ENCODE measurements around the gene CALM3. TPM values are rescaled to one million over a fixed set of nuclear protein-coding genes. Genes with fewer than 3 reads are reported as not detected.

CALM3 gene
- total RNA-seq, 1 experiment from 2014 or later = 103 TPM

DNA sequence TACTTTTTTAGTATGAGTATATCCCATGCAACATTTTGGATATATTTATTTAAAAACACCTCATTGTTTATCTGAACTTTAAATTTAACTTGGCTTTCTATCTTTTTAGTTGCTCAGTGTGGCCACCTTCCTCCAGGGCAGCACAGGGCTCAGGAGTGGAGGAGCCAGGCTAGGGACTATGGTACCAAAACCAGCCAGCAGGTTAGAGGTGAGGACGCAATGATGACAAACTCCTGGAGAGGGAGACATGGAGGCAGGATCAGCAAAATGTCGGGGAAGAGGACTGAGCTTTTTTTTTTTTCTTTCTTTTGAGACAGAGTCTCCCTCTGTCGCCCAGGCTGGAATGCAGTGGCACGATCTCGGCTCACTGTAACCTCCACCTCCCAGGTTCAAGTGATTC, 29.6 kb upstream of the CALM3 start:
- H3K27me3 ChIP-seq (ENCODE audit: low read length) = no peaks in the 10 kb centered on the region
- no peaks in the 10 kb centered on the region for H3K79me2 ChIP-seq (ENCODE audit: low read length)
- no peaks in the 10 kb centered on the region; the same call in 1 of the 2 replicates for H3K4me1 ChIP-seq (ENCODE audit: low read length)
- H3K4me3 ChIP-seq (ENCODE audit: low read length) = no peak overlapping the region
- no peaks in the 10 kb centered on the region for H3K9me2 ChIP-seq (replicated peaks; ENCODE audit: insufficient read depth, low read length)
- DNase-seq = peak; percentile 49
- no peak overlapping the region for H3K27ac ChIP-seq (ENCODE audit: low read length)
- no peaks in the 10 kb centered on the region for H3K36me3 ChIP-seq (ENCODE audit: insufficient read depth, low read length)
- no peak overlapping the region for H2AFZ ChIP-seq (ENCODE audit: low read length)
- H3K9ac ChIP-seq (ENCODE audit: low read length) = no peak overlapping the region
- H3K4me2 ChIP-seq (ENCODE audit: low read depth, low read length, poor library complexity, severe bottlenecking) = no peak overlapping the region
- no peaks in the 10 kb centered on the region for H3K9me3 ChIP-seq (ENCODE audit: low read length)
- H4K20me1 ChIP-seq (ENCODE audit: insufficient read depth, low read depth, low read length) = no peaks in the 10 kb centered on the region

DNA sequence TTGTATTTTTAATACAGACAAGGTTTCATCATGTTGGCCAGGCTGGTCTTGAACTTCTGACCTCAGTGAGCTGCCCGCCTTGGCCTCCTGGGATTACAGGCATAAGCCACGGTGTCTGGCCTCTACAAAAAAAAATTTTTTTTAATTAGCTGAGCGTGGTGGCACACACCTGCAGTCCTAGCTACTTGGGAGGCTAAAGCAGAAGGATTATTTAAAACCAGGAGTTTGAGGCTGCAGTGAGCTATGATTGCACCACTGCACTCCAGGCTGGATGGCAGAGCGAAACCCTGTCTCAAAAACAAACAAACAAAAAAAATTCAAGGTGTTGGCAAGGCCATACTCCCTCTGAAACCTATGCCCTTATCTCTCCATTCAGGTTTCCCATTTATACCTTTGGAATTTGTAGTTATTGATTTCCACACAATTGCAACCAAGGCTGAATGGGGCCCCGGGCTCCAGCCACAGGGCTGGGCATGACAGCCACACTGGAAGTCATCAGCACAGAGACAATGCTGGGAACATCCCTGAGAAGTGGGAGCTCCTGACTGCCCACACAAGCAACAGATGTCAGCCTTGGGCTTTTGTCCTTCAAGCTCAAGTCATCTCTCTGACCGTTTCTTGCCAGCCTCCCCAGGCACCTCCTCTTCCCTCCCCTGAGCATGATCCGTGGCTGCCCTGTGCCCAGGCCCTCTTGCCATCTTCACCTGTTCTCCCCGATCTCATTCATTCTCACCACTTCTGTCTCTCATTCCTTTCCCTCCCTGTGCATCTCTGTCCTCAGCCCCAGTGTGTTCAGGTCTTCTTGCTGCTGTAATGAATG, 27.2 kb upstream of the CALM3 start:
- Histone ChIP-seq H3K9me2 (replicated peaks; ENCODE audit: insufficient read depth, low read length) (no peaks in the 10 kb centered on the region), H3K36me3 (ENCODE audit: insufficient read depth, low read length) (no peaks in the 10 kb centered on the region), H4K20me1 (ENCODE audit: insufficient read depth, low read depth, low read length) (no peaks in the 10 kb centered on the region), H3K27me3 (ENCODE audit: low read length) (no peaks in the 10 kb centered on the region), H2AFZ (ENCODE audit: low read length) (no peak overlapping the region), H3K79me2 (ENCODE audit: low read length) (no peaks in the 10 kb centered on the region), H3K27ac (ENCODE audit: low read length) (no peak overlapping the region), H3K9me3 (ENCODE audit: low read length) (no peaks in the 10 kb centered on the region), H3K4me1 (ENCODE audit: low read length) (no peaks in the 10 kb centered on the region; the same call in 1 of the 2 replicates), H3K4me3 (ENCODE audit: low read length) (no peak overlapping the region), H3K4me2 (ENCODE audit: low read depth, low read length, poor library complexity, severe bottlenecking) (no peak overlapping the region), H3K9ac (ENCODE audit: low read length) (no peak overlapping the region)
- DNase-seq = no peak

DNA sequence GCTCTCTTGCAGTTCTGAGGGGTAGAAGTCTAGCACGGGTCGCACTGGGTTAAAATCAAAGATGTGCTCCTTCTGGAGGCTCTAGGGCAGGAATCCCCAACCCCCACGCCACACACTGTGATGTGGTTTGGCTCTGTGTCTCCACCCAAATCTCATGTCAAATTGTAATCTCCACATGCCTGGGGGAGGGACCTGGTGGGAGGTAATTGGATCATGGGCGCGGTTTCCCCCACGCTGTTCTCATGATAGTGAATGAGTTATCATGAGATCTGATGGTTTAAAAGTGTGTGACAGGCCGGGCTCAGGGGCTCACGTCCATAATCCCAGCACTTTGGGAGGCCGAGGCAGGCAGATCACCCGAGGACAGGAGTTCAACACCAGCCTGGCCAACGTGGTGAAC, 26.6 kb upstream of the CALM3 start:
- Histone ChIP-seq H3K4me1 (ENCODE audit: low read length) (no peaks in the 10 kb centered on the region; the same call in 1 of the 2 replicates), H3K36me3 (ENCODE audit: insufficient read depth, low read length) (no peaks in the 10 kb centered on the region), H3K9ac (ENCODE audit: low read length) (no peak overlapping the region), H3K79me2 (ENCODE audit: low read length) (no peaks in the 10 kb centered on the region), H3K4me3 (ENCODE audit: low read length) (no peak overlapping the region), H2AFZ (ENCODE audit: low read length) (no peak overlapping the region), H3K27ac (ENCODE audit: low read length) (no peak overlapping the region), H3K4me2 (ENCODE audit: low read depth, low read length, poor library complexity, severe bottlenecking) (no peak overlapping the region), H3K27me3 (ENCODE audit: low read length) (no peaks in the 10 kb centered on the region), H3K9me2 (replicated peaks; ENCODE audit: insufficient read depth, low read length) (no peaks in the 10 kb centered on the region), H3K9me3 (ENCODE audit: low read length) (no peaks in the 10 kb centered on the region), H4K20me1 (ENCODE audit: insufficient read depth, low read depth, low read length) (no peaks in the 10 kb centered on the region)
- DNase-seq = no peak

DNA sequence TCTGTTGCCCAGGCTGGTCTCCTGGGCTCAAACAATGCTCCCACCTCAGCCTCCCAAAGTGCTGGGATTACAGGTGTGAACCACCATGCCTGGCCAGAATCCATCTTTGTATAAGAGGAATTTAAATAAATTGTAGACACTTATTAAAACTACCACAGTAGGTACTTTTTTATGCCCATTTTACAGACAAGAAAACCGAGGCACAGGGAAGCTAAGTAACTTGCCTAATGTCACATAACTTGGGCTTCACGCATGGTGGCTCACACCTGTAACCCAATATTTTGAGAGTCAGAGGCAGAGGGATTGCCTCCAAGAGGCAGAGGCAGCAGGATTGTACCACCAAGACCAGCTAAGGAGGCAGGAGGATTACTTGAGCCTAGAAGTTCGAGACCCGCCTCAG, 22.7 kb upstream of the CALM3 start:
- Histone ChIP-seq H3K9ac (ENCODE audit: low read length) (no peak overlapping the region), H3K4me3 (ENCODE audit: low read length) (no peak overlapping the region), H3K4me2 (ENCODE audit: low read depth, low read length, poor library complexity, severe bottlenecking) (no peak overlapping the region), H4K20me1 (ENCODE audit: insufficient read depth, low read depth, low read length) (no peaks in the 10 kb centered on the region), H3K4me1 (ENCODE audit: low read length) (no peaks in the 10 kb centered on the region; the same call in 1 of the 2 replicates), H3K9me3 (ENCODE audit: low read length) (no peaks in the 10 kb centered on the region), H3K27ac (ENCODE audit: low read length) (no peak overlapping the region), H3K36me3 (ENCODE audit: insufficient read depth, low read length) (no peaks in the 10 kb centered on the region), H3K79me2 (ENCODE audit: low read length) (no peaks in the 10 kb centered on the region), H3K9me2 (replicated peaks; ENCODE audit: insufficient read depth, low read length) (no peaks in the 10 kb centered on the region), H3K27me3 (ENCODE audit: low read length) (no peaks in the 10 kb centered on the region), H2AFZ (ENCODE audit: low read length) (no peak overlapping the region)
- DNase-seq = no peak

DNA sequence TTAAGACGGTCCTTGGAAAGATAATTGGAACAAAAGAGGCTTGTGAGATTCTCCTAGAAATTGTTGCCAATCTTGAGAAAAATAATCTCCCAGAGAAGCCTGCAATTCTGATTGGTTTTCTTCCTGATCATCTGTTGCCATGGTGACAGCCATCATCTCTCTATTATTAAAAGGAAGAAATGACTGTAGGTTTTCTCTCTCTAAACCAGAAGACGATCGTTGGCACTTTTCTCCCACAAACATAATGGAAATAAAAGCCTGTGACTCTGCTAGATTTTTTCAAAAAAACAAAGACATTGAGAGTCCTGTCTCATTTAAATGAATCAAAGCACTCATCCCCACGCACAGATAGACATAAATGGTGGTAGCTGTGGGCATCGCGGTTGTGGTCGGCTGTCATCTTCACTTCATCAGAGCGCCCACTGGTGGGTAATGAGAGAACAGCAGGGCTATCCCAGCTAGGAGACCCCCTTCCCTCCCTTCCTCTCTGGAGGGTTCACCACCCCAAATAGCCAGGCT, 21.7 kb upstream of the CALM3 start:
- H3K9me2 ChIP-seq (replicated peaks; ENCODE audit: insufficient read depth, low read length) = no peaks in the 10 kb centered on the region
- H3K4me3 ChIP-seq (ENCODE audit: low read length) = no peak overlapping the region
- H3K79me2 ChIP-seq (ENCODE audit: low read length) = no peaks in the 10 kb centered on the region
- DNase-seq = peak; percentile 88
- H3K9me3 ChIP-seq (ENCODE audit: low read length) = no peaks in the 10 kb centered on the region
- no peaks in the 10 kb centered on the region for H3K36me3 ChIP-seq (ENCODE audit: insufficient read depth, low read length)
- H3K4me2 ChIP-seq (ENCODE audit: low read depth, low read length, poor library complexity, severe bottlenecking) = no peak overlapping the region
- H3K4me1 ChIP-seq (ENCODE audit: low read length) = no peaks in the 10 kb centered on the region; the same call in 1 of the 2 replicates
- no peak overlapping the region for H2AFZ ChIP-seq (ENCODE audit: low read length)
- H3K27ac ChIP-seq (ENCODE audit: low read length) = no peak overlapping the region
- no peaks in the 10 kb centered on the region for H4K20me1 ChIP-seq (ENCODE audit: insufficient read depth, low read depth, low read length)
- H3K27me3 ChIP-seq (ENCODE audit: low read length) = no peaks in the 10 kb centered on the region
- no peak overlapping the region for H3K9ac ChIP-seq (ENCODE audit: low read length)

DNA sequence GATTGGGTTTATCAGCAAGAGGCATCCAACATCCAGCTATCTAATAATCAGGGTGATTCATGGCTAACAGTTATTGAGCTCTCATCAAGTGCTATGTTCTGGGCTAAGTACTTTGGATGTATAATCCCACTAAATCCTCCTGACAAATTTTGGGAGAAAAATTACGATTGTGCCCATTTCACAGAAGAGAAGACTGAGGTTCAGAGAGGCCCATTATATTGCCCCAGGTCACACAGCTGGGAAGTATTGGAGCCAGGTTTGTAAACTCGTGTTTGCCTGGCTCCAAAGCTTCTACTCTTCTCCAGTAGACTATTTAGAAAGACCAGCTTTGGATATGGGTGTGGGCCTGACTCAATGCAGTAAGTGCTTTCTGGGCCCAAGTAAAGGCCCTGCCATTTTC, 20.9 kb upstream of the CALM3 start:
- no peak for DNase-seq
- Histone ChIP-seq H3K9ac (ENCODE audit: low read length) (no peak overlapping the region), H3K9me2 (replicated peaks; ENCODE audit: insufficient read depth, low read length) (no peaks in the 10 kb centered on the region), H3K27me3 (ENCODE audit: low read length) (no peaks in the 10 kb centered on the region), H3K36me3 (ENCODE audit: insufficient read depth, low read length) (no peaks in the 10 kb centered on the region), H3K79me2 (ENCODE audit: low read length) (no peaks in the 10 kb centered on the region), H3K9me3 (ENCODE audit: low read length) (no peaks in the 10 kb centered on the region), H4K20me1 (ENCODE audit: insufficient read depth, low read depth, low read length) (no peaks in the 10 kb centered on the region), H2AFZ (ENCODE audit: low read length) (no peak overlapping the region), H3K27ac (ENCODE audit: low read length) (no peak overlapping the region), H3K4me2 (ENCODE audit: low read depth, low read length, poor library complexity, severe bottlenecking) (no peak overlapping the region), H3K4me1 (ENCODE audit: low read length) (no peaks in the 10 kb centered on the region; the same call in 1 of the 2 replicates), H3K4me3 (ENCODE audit: low read length) (no peak overlapping the region)

DNA sequence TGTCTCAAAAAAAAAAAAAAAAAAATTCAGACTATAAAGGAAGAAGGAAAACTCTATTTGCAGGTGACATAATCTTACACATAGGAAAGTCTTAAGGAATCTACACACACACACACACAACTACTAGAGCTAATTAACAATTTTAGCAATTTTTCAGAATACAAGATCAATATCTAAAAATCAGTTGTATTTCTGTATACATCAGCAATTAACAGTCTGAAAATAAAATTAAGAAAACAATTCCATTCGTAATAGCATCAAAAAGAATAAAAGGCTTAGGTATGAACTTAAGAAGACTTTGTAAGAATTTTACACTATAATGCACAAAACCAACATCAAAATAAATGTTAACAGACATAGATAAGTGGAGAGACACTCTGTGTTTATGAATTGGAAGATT, 15.6 kb upstream of the CALM3 start:
- H3K4me2 ChIP-seq (ENCODE audit: low read depth, low read length, poor library complexity, severe bottlenecking) = no peak overlapping the region
- H3K4me1 ChIP-seq (ENCODE audit: low read length) = no peaks in the 10 kb centered on the region
- H2AFZ ChIP-seq (ENCODE audit: low read length) = no peak overlapping the region
- no peak overlapping the region for H3K27ac ChIP-seq (ENCODE audit: low read length)
- H3K9me3 ChIP-seq (ENCODE audit: low read length) = no peaks in the 10 kb centered on the region
- DNase-seq = no peak
- H3K79me2 ChIP-seq (ENCODE audit: low read length) = no peaks in the 10 kb centered on the region
- H3K27me3 ChIP-seq (ENCODE audit: low read length) = no peaks in the 10 kb centered on the region
- no peaks in the 10 kb centered on the region for H3K9me2 ChIP-seq (replicated peaks; ENCODE audit: insufficient read depth, low read length)
- no peak overlapping the region for H3K4me3 ChIP-seq (ENCODE audit: low read length)
- H3K9ac ChIP-seq (ENCODE audit: low read length) = no peak overlapping the region
- no peaks in the 10 kb centered on the region for H4K20me1 ChIP-seq (ENCODE audit: insufficient read depth, low read depth, low read length)
- H3K36me3 ChIP-seq (ENCODE audit: insufficient read depth, low read length) = no peaks in the 10 kb centered on the region

DNA sequence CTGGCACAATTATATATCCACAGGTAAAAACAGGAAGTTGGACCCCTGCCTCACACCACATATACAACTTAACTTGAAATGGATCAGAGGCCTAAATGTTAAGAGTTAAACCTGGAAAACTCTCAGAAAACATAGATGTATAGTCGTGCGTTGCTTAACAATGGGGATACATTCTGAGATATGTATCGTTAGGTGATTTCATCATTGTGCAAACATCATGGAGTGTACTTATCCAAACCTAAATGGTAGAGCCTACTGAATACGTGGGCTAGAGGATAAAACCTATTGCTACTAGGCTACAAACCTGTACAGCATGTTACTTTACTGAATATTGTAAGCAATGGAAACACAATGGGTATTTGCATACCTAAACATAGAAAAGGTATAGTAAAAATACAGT, 14.8 kb upstream of the CALM3 start:
- H3K36me3 ChIP-seq (ENCODE audit: insufficient read depth, low read length) = no peaks in the 10 kb centered on the region
- no peaks in the 10 kb centered on the region for H3K9me3 ChIP-seq (ENCODE audit: low read length)
- no peak overlapping the region for H3K4me3 ChIP-seq (ENCODE audit: low read length)
- H3K4me1 ChIP-seq (ENCODE audit: low read length) = no peaks in the 10 kb centered on the region
- H3K9ac ChIP-seq (ENCODE audit: low read length) = no peak overlapping the region
- no peak overlapping the region for H3K27ac ChIP-seq (ENCODE audit: low read length)
- no peak for DNase-seq
- no peak overlapping the region for H2AFZ ChIP-seq (ENCODE audit: low read length)
- no peaks in the 10 kb centered on the region for H4K20me1 ChIP-seq (ENCODE audit: insufficient read depth, low read depth, low read length)
- H3K79me2 ChIP-seq (ENCODE audit: low read length) = no peaks in the 10 kb centered on the region
- H3K27me3 ChIP-seq (ENCODE audit: low read length) = no peaks in the 10 kb centered on the region
- no peaks in the 10 kb centered on the region for H3K9me2 ChIP-seq (replicated peaks; ENCODE audit: insufficient read depth, low read length)
- H3K4me2 ChIP-seq (ENCODE audit: low read depth, low read length, poor library complexity, severe bottlenecking) = no peak overlapping the region

All from Karpas-422 (cell line).